Stimulated activated CD4-positive, alpha-beta T cell treated with anti-CD3 and anti-CD28 coated beads, Interleukin-12 subunit alpha, Interleukin-12 subunit beta, amount 100 ng/mL, for 4 hours (primary cell): ENCODE results near the gene STOML2.
A peak's percentile ranks its signal among the peaks of the same experiment; 100 is the strongest.

Experiments used
- DNase-seq: peaks from one replicate; pipeline ENCODE4 v3.0.0-alpha.2; 2020

STOML2 gene

DNA sequence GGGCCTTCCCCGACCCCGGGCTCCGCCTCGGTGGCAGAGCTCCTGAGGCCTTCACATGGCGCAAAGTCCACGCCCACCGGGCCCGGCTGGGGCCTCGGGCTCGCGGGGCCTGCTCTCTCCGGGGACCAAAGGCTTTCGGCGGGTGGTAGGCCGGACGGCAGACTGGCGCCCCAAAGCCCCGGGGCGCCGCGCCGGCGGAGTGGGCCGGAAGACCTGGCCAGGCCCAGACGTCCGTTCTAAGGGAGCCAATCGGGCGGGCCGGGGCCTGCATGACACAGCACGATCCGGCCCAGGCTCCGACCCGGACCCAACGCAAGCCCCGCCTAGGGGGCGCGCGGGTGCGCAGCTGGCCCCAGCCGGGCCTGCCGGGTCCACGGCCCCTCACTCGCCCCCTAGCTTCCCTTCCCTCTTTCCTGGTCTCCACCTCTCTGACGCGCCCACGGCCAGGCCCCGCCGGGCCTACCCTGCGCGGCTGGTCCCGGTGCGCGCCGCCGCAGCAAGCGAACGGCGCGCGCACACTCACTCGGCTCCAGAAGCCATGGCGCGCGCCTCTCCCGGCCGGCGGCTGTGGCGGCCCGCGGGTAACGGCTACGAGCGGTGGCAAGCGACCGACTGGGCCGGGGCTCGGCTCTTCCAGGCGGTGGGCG, 31.0 kb downstream of the STOML2 start:
- DNase-seq: peak; percentile 70

DNA sequence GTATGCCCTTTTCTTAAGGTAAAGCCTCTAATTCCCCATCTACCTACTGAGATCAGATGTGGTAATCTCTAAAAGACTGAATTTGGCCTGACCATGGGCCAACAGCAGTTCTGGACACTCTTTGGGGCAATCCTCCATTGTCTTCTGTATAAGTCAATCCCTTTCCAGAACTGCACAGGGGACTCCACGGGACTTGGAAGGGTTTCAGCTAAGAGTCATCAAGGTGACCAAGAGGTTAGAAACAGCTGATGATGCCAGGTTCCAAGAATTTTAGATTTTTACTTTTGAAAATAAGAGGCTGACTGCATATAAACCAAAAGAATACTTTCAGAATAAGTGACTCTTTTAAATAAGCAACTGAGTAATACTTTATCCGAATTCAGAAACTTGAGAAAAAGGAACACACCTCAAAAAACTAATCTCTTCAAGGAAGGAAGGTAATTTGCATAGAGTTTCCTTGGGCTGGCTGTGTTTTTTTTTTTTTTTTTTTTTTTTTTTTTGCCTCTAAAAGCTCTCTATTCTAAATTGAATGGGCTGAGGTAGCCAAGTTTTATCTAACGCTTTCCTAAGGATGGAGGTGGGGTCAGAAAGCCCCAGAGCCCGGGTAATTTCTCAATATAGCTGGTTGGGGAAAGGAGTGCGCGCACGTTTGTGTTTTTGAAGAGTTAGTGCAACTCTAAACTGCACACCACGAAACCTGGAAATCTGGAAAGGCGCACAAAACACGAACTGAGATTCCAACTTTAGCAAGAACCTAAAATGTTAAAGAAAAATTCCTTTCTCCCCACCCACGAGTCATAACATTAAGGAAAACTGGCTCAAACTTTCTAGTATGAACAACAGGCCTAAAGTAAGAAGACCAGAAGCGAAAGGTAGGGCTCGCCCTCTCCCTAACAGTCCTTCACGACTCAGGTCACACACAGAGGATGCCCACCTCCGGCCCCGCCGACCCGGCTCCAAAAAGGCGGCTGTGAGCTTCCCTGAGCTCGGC, 31.8 kb downstream of the STOML2 start:
- no peak for DNase-seq

- DNase-seq: no peak
Measured at GRCh38 chr9:35069020-35069419, 33.9 kb downstream of the STOML2 start.

GRCh38 chr9:35067056-35067455, 35.9 kb downstream of the STOML2 start:
- DNase-seq: no peak

- no peak for DNase-seq
Measured at GRCh38 chr9:35060548-35061207, 42.3 kb downstream of the STOML2 start.

- no peak for DNase-seq
Measured at GRCh38 chr9:35059438-35059837, 43.5 kb downstream of the STOML2 start.

GRCh38 chr9:35057271-35057620, 45.7 kb downstream of the STOML2 start:
- DNase-seq: no peak

- DNase-seq: no peak
Measured at GRCh38 chr9:35056571-35057270, 46.2 kb downstream of the STOML2 start.

GRCh38 chr9:35054871-35055644, 47.9 kb downstream of the STOML2 start:
- no peak for DNase-seq

GRCh38 chr9:35054185-35054835, 48.6 kb downstream of the STOML2 start:
- DNase-seq: no peak

DNA sequence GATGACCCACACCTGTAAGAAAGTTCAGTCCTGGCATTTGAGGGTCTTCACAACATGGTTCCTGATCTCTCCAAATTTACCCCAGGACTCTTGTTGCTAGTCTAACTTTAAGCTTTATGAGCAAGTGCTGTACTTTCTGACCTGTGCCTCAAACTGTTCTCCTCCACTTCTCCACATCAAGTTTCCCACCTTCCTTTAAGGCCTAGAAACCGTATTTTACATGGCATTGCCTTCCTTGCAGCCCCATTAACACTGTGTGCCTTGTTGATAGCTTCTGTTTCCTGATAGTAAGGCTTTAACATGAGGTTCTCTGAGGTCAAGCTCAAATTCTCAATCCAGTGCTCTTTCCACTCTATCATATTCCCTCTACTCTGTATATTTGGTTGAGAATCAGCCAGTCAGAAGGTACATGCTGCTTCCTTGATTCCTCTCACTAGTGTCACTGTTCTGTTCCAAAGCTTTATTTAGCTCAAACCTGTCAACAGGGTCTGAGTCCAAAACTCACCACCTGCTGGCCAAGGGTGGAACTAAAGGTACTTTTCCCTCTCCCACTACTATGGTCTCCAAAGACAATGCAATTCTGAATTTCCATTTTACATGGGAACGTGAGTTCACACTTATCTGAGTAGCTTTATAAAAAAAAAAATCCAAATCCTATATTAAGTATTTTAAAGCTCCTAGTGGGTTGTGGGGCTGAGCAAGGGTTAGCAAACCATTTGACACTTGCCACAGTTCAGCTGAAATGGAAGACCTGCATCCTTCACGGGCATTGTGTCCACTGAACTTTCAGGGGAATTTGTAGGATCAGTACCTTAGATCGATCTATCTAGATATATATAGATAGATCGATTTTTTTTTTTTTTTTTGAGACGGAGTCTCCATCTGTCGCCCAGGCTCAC, 51.6 kb downstream of the STOML2 start:
- peak; percentile 47 for DNase-seq
